Liver (tissue), 9 donors: Measurements from ENCODE around the gene NAV2. TPM values are rescaled to one million over a fixed set of nuclear protein-coding genes. Genes with fewer than 3 reads are reported as not detected.
A peak's percentile ranks its signal among the peaks of the same experiment; 100 is the strongest.
"Not testable (repeated sequence)": the region's sequence is repeated elsewhere in the genome, so short reads cannot be mapped to it uniquely, and the experiment has no call there.

ENCODE experiments used
- DNase-seq: peaks from one replicate; pipeline ENCODE4 v3.0.0-alpha.2; 2017; ENCODE audit warnings: low spot score
- H3K27ac ChIP-seq, 2 donors: one replicate each; pipeline ENCODE4 v1.7.0; 2013; ENCODE audit warnings: inconsistent platforms in 2 of 2, low read length in 2 of 2, control low read depth in 1 of 2, low read depth in 1 of 2, mild to moderate bottlenecking in 1 of 2
- H3K27me3 ChIP-seq, 4 donors: one replicate each; pipeline versions ENCODE4 v1.6.1 to v1.7.0; 2013; ENCODE audit warnings: low read length in 3 of 4, inconsistent platforms in 1 of 4, mild to moderate bottlenecking in 1 of 4, moderate library complexity in 1 of 4; ENCODE audit not compliant: control insufficient read depth in 4 of 4, insufficient read depth in 4 of 4
- H3K36me3 ChIP-seq, 4 donors: one replicate each; pipeline versions ENCODE4 v1.6.1 to v1.7.0; 2013; ENCODE audit warnings: low read length in 3 of 4, mild to moderate bottlenecking in 3 of 4, low read depth in 1 of 4, moderate library complexity in 1 of 4; ENCODE audit not compliant: control insufficient read depth in 4 of 4, insufficient read depth in 3 of 4
- H3K4me1 ChIP-seq, 4 donors: one replicate each; pipeline versions ENCODE4 v1.6.1 to v1.7.0; 2013; ENCODE audit warnings: low read length in 3 of 4, mild to moderate bottlenecking in 3 of 4, moderate library complexity in 1 of 4; ENCODE audit not compliant: control insufficient read depth in 4 of 4, insufficient read depth in 4 of 4
- H3K4me3 ChIP-seq, 3 donors: one replicate each; pipeline versions ENCODE4 v1.6.1 to v1.7.0; 2013; ENCODE audit warnings: low read length in 3 of 3, control low read depth in 1 of 3, low read depth in 1 of 3, mild to moderate bottlenecking in 1 of 3
- H3K9ac ChIP-seq, 2 donors: one replicate each; pipeline ENCODE4 v1.7.0; 2013; ENCODE audit warnings: low read length in 2 of 2, mild to moderate bottlenecking in 2 of 2, moderate library complexity in 2 of 2, control low read depth in 1 of 2, low read depth in 1 of 2
- H3K9me3 ChIP-seq, 4 donors: one replicate each; pipeline versions ENCODE4 v1.6.1 to v1.7.0; 2013; ENCODE audit warnings: low read length in 3 of 4; ENCODE audit not compliant: control insufficient read depth in 4 of 4
- ATF3 ChIP-seq: IDR thresholded peaks from 2 replicates; pipeline ENCODE4 v1.6.1; 2016; ENCODE audit warnings: antibody characterized with exemption
- EGR1 ChIP-seq, 2 donors: IDR thresholded peaks; 2 replicates each; pipeline ENCODE4 v1.6.1; 2016 to 2018; ENCODE audit warnings: antibody characterized with exemption in 2 of 2, low read depth in 2 of 2
- FOXA1 ChIP-seq: IDR thresholded peaks from 2 replicates; pipeline ENCODE4 v1.6.1; 2016; ENCODE audit warnings: antibody characterized with exemption
- FOXA2 ChIP-seq: IDR thresholded peaks from 2 replicates; pipeline ENCODE4 v1.6.1; 2016; ENCODE audit warnings: antibody characterized with exemption
- GABPA ChIP-seq, 2 donors: IDR thresholded peaks in 1 of 2; conservative IDR thresholded peaks in 1 of 2; 2 replicates each; pipeline ENCODE4 v1.6.1; 2016; ENCODE audit warnings: antibody characterized with exemption in 2 of 2, mild to moderate bottlenecking in 1 of 2, moderate library complexity in 1 of 2
- HNF4A ChIP-seq, 2 donors: conservative IDR thresholded peaks; 2 replicates each; pipeline ENCODE4 v1.6.1; 2016; ENCODE audit warnings: antibody characterized with exemption in 2 of 2, mild to moderate bottlenecking in 2 of 2
- HNF4G ChIP-seq: IDR thresholded peaks from 2 replicates; pipeline ENCODE4 v1.6.1; 2016; ENCODE audit warnings: antibody characterized with exemption
- JUND ChIP-seq, 2 donors: IDR thresholded peaks; 2 replicates each; pipeline ENCODE4 v1.6.1; 2016; ENCODE audit warnings: antibody characterized with exemption in 2 of 2
- MAX ChIP-seq: IDR thresholded peaks from 2 replicates; pipeline ENCODE4 v1.6.1; 2016; ENCODE audit warnings: antibody characterized with exemption
- NR2F2 ChIP-seq: IDR thresholded peaks from 2 replicates; pipeline ENCODE4 v1.6.1; 2016; ENCODE audit warnings: antibody characterized with exemption
- RAD21 ChIP-seq, 2 donors: IDR thresholded peaks; 2 replicates each; pipeline ENCODE4 v1.6.1; 2016; ENCODE audit warnings: antibody characterized with exemption in 2 of 2, mild to moderate bottlenecking in 2 of 2
- REST ChIP-seq: IDR thresholded peaks from 2 replicates; pipeline ENCODE4 v1.6.1; 2016; ENCODE audit warnings: antibody characterized with exemption, mild to moderate bottlenecking
- RXRA ChIP-seq, 2 donors: IDR thresholded peaks; 2 replicates each; pipeline ENCODE4 v1.6.1; 2017 to 2018; ENCODE audit warnings: antibody characterized with exemption in 2 of 2, mild to moderate bottlenecking in 1 of 2
- SP1 ChIP-seq: IDR thresholded peaks from 2 replicates; pipeline ENCODE4 v1.6.1; 2018; ENCODE audit warnings: antibody characterized with exemption, mild to moderate bottlenecking
- TAF1 ChIP-seq: conservative IDR thresholded peaks from 2 replicates; pipeline ENCODE4 v1.6.1; 2016; ENCODE audit warnings: antibody characterized with exemption, mild to moderate bottlenecking
- YY1 ChIP-seq: IDR thresholded peaks from 2 replicates; pipeline ENCODE4 v1.6.1; 2016; ENCODE audit warnings: antibody characterized with exemption, mild to moderate bottlenecking
- ZBTB33 ChIP-seq: IDR thresholded peaks from 2 replicates; pipeline ENCODE4 v1.6.1; 2016; ENCODE audit warnings: antibody characterized with exemption
- WGBS: extraction: QIAGEN DNeasy Blood & Tissue Kit; methylation state at CpG from one replicate; pipeline ENCODE4 v1.1.7; 2013; 5-methylcytosine and 5-hydroxymethylcytosine counted together
- polyA plus RNA-seq, 2 donors: library from polyadenylated mRNA; stranded (reverse) in 1 of 2; unstranded in 1 of 2; fragments of 200-250 nt in 1 of 2; fragments of >200 nt in 1 of 2; fragmentation: Nextera tagmentation in 1 of 2; extraction: Ambion mirVana in 1 of 2; gene quantifications; one replicate each; pipeline versions ENCODE4 v1.2.1 to v1.2.3, GENCODE V29; 2013 to 2015
- total RNA-seq, 2 donors: library from RNA; depleted of rRNA; stranded (reverse); fragments of >200 nt; gene quantifications; one replicate each; pipeline ENCODE4 v1.2.3, GENCODE V29; 2014
- donor health status: healthy.
- donor health status: healthy.
- donor health status: healthy.
- donor health status: healthy.
- donor health status: healthy.

NAV2 gene
- total and polyA plus RNA-seq, 4 donors: 6.3 to 20.5 (median 11.6) TPM

- no peak overlapping the region for H3K9ac ChIP-seq
- H3K27ac ChIP-seq: no peak overlapping the region
- peaks cover 0 to 8% (median 3%) of the 10 kb centered on the region in 4 donors for H3K36me3 ChIP-seq
- no peak for TF ChIP-seq GABPA (IDR thresholded peaks at IDR 0.05 in 1 of 2, conservative IDR thresholded peaks at IDR 0.05 in 1 of 2)
- TF ChIP-seq RXRA (IDR thresholded peaks at IDR 0.05): peak in 1 of 2 donors; percentile 17
- no peak for DNase-seq
- H3K27me3 ChIP-seq: no peaks in the 10 kb centered on the region
- no peaks in the 10 kb centered on the region for H3K9me3 ChIP-seq
- 91% methylated on average over 1 of the region's 1 CpG for WGBS
- no peaks in the 10 kb centered on the region for H3K4me1 ChIP-seq
- H3K4me3 ChIP-seq: no peak overlapping the region
Observed at GRCh38 chr11:19892876-19893275, 180.2 kb downstream of the NAV2 start.

- H3K4me1 ChIP-seq: no peaks in the 10 kb centered on the region
- 73% methylated on average over 2 of the region's 2 CpGs for WGBS
- H3K9ac ChIP-seq: no peak overlapping the region
- H3K9me3 ChIP-seq: no peaks in the 10 kb centered on the region
- H3K27me3 ChIP-seq: no peaks in the 10 kb centered on the region
- peaks cover 0 to 7% (median 2%) of the 10 kb centered on the region in 4 donors for H3K36me3 ChIP-seq
- TF ChIP-seq MAX: no peak
- no peak overlapping the region for H3K27ac ChIP-seq
- DNase-seq: no peak
- H3K4me3 ChIP-seq: no peak overlapping the region
Observed at GRCh38 chr11:19894404-19894803, 181.8 kb downstream of the NAV2 start.

GRCh38 chr11:19895037-19895436, 182.4 kb downstream of the NAV2 start:
- H3K4me1 ChIP-seq, H3K27ac ChIP-seq, H3K9me3 ChIP-seq, H3K27me3 ChIP-seq, DNase-seq, H3K36me3 ChIP-seq, H3K4me3 ChIP-seq, H3K9ac ChIP-seq: not testable (repeated sequence)
- WGBS: 34% methylated on average over 3 of the region's 3 CpGs
- TF ChIP-seq HNF4A (conservative IDR thresholded peaks at IDR 0.05) (peak in 1 of 2 donors; percentile 28), RXRA (IDR thresholded peaks at IDR 0.05) (peak in 1 of 2 donors; percentile 48), YY1 (peak; percentile 51)

- Histone ChIP-seq H3K9me3 (no peaks in the 10 kb centered on the region), H3K9ac (no peak overlapping the region), H3K4me3 (no peak overlapping the region), H3K4me1 (no peaks in the 10 kb centered on the region), H3K36me3 (peaks cover 0 to 4% (median 2%) of the 10 kb centered on the region in 4 donors), H3K27ac (no peak overlapping the region), H3K27me3 (no peaks in the 10 kb centered on the region)
- WGBS: 93% methylated on average over 5 of the region's 5 CpGs
- no peak for DNase-seq
- TF ChIP-seq NR2F2 (no peak), ZBTB33 (no peak), RAD21 (IDR thresholded peaks at IDR 0.05) (no peak), YY1 (no peak), HNF4A (conservative IDR thresholded peaks at IDR 0.05) (no peak), TAF1 (no peak), JUND (IDR thresholded peaks at IDR 0.05) (no peak), FOXA1 (no peak), GABPA (IDR thresholded peaks at IDR 0.05 in 1 of 2, conservative IDR thresholded peaks at IDR 0.05 in 1 of 2) (no peak), FOXA2 (no peak), ATF3 (no peak), SP1 (no peak), EGR1 (IDR thresholded peaks at IDR 0.05; ENCODE audit: low read depth in 2 of 2) (no peak), REST (no peak), HNF4G (no peak), RXRA (IDR thresholded peaks at IDR 0.05) (no peak)
Observed at GRCh38 chr11:19895776-19896175, 183.1 kb downstream of the NAV2 start.
